WTC11 (cell line): ENCODE data around the gene KIAA1671. TPM values are rescaled to one million over a fixed set of nuclear protein-coding genes. Genes with fewer than 3 reads are reported as not detected.

Source experiments
- ATAC-seq: fragments of 200-7000 bp; cut with Tn5 transposase; 2 replicates; pipeline ENCODE4 v1.10.0; 2021; ENCODE audit warnings: mild to moderate bottlenecking, moderate library complexity
- CTCF ChIA-PET: fragments of 300-600 bp; sonication (Branson Sonifier 250); formaldehyde crosslinking; loops from one replicate; lab custom pipeline; 2021; ENCODE audit warnings: antibody characterized with exemption; lab: Charles Lee
- POLR2A ChIA-PET: fragments of 350-600 bp; sonication (Branson Sonifier 250); formaldehyde crosslinking; loops from one replicate; lab custom pipeline; 2021; ENCODE audit warnings: antibody characterized with exemption; lab: Charles Lee
- DNase-seq: peaks from one replicate; pipeline ENCODE4 v3.0.0; 2021; ENCODE audit warnings: low spot score
- H3K27ac Mint-ChIP-seq: 2 replicates; pipeline ENCODE4 v1.8.0; 2021; ENCODE audit warnings: mixed read lengths
- H3K27me3 Mint-ChIP-seq: 2 replicates; pipeline ENCODE4 v1.8.0; 2021; ENCODE audit warnings: low read depth, mild to moderate bottlenecking, moderate library complexity, mixed read lengths
- H3K36me3 Mint-ChIP-seq: 2 replicates; pipeline ENCODE4 v1.8.0; 2021; ENCODE audit warnings: mixed read lengths
- H3K4me1 Mint-ChIP-seq: 2 replicates; pipeline ENCODE4 v1.8.0; 2022; ENCODE audit warnings: mixed read lengths
- H3K4me3 Mint-ChIP-seq: 2 replicates; pipeline ENCODE4 v1.8.0; 2021; ENCODE audit warnings: mild to moderate bottlenecking, moderate library complexity, mixed read lengths
- H3K9me3 Mint-ChIP-seq: 2 replicates; pipeline ENCODE4 v1.8.0; 2021; ENCODE audit warnings: mixed read lengths
- AR ChIP-seq: fragments of 250-450 bp; sonication (Bioruptor Pico); IDR thresholded peaks from 2 replicates; pipeline ENCODE4 v1.9.0; 2021; ENCODE audit warnings: mild to moderate bottlenecking
- ESRRA ChIP-seq: sonication (generic); formaldehyde crosslinking; IDR thresholded peaks from 2 replicates; pipeline ENCODE4 v1.8.1; 2022; ENCODE audit warnings: mild to moderate bottlenecking, missing genetic modification reagents, borderline replicate concordance
- ETV6 ChIP-seq: sonication (generic); formaldehyde crosslinking; IDR thresholded peaks from 2 replicates; pipeline ENCODE4 v1.8.1; 2022; ENCODE audit warnings: mild to moderate bottlenecking, missing genetic modification reagents
- FOXK1 ChIP-seq: sonication (generic); formaldehyde crosslinking; IDR thresholded peaks from 2 replicates; pipeline ENCODE4 v1.8.0; 2022; ENCODE audit warnings: mild to moderate bottlenecking, moderate library complexity, missing genetic modification reagents
- FOXP4 ChIP-seq: sonication (generic); formaldehyde crosslinking; IDR thresholded peaks from 2 replicates; pipeline ENCODE4 v1.8.0; 2022; ENCODE audit warnings: mild to moderate bottlenecking, missing genetic modification reagents
- IRF2 ChIP-seq: sonication (generic); formaldehyde crosslinking; IDR thresholded peaks from 2 replicates; pipeline ENCODE4 v1.8.0; 2022; ENCODE audit warnings: low read depth, missing genetic modification reagents, borderline replicate concordance
- KAT7 ChIP-seq: sonication (generic); formaldehyde crosslinking; IDR thresholded peaks from 2 replicates; pipeline ENCODE4 v1.8.1; 2023; ENCODE audit warnings: missing genetic modification reagents, mild to moderate bottlenecking, borderline replicate concordance
- MAX ChIP-seq: sonication (generic); formaldehyde crosslinking; IDR thresholded peaks from 2 replicates; pipeline ENCODE4 v1.8.0; 2022; ENCODE audit warnings: mild to moderate bottlenecking, missing genetic modification reagents
- NR1H2 ChIP-seq: sonication (generic); formaldehyde crosslinking; IDR thresholded peaks from 2 replicates; pipeline ENCODE4 v1.9.0; 2021; ENCODE audit warnings: mild to moderate bottlenecking, moderate library complexity, missing genetic modification reagents
- NR2C2 ChIP-seq: sonication (generic); formaldehyde crosslinking; IDR thresholded peaks from 2 replicates; pipeline ENCODE4 v1.8.0; 2022; ENCODE audit warnings: mild to moderate bottlenecking, missing genetic modification reagents
- NR3C1 ChIP-seq: sonication (generic); formaldehyde crosslinking; conservative IDR thresholded peaks from 2 replicates; pipeline ENCODE4 v1.8.1; 2023; ENCODE audit warnings: low read depth, mild to moderate bottlenecking, missing genetic modification reagents
- PRRX2 ChIP-seq: fragments of 250-450 bp; sonication (Bioruptor Pico); IDR thresholded peaks from 2 replicates; pipeline ENCODE4 v1.8.0; 2021; ENCODE audit warnings: mild to moderate bottlenecking
- TEAD4 ChIP-seq: sonication (generic); formaldehyde crosslinking; IDR thresholded peaks from 2 replicates; pipeline ENCODE4 v1.8.0; 2022; ENCODE audit warnings: mild to moderate bottlenecking, missing genetic modification reagents
- USF2 ChIP-seq: sonication (generic); formaldehyde crosslinking; IDR thresholded peaks from 2 replicates; pipeline ENCODE4 v1.8.1; 2023; ENCODE audit warnings: mild to moderate bottlenecking, missing genetic modification reagents, moderate library complexity
- ZNF263 ChIP-seq: sonication (generic); formaldehyde crosslinking; IDR thresholded peaks from 2 replicates; pipeline ENCODE4 v1.8.1; 2022; ENCODE audit warnings: low read depth, mild to moderate bottlenecking, moderate library complexity, missing genetic modification reagents
- ZNF425 ChIP-seq: fragments of 250-450 bp; sonication (Bioruptor Pico); conservative IDR thresholded peaks from 2 replicates; pipeline ENCODE4 v1.9.0; 2021; ENCODE audit warnings: mild to moderate bottlenecking
- ZNF532 ChIP-seq: fragments of 250-450 bp; sonication (Bioruptor Pico); IDR thresholded peaks from 2 replicates; pipeline ENCODE4 v1.9.0; 2021; ENCODE audit warnings: mild to moderate bottlenecking, borderline replicate concordance
- total RNA-seq: library from RNA; stranded (reverse); gene quantifications from 3 replicates; pipeline ENCODE4 v1.2.3, GENCODE V29; 2021

The KIAA1671 gene
- total RNA-seq, 1 experiment from 2014 or later, result 26.0 TPM

- no peaks in the 10 kb centered on the region for H3K9me3 Mint-ChIP-seq
- H3K27me3 Mint-ChIP-seq, result no peaks in the 10 kb centered on the region
- no peak for TF ChIP-seq MAX (CRISPR knock-in tag)
- no peak for TF ChIP-seq TEAD4 (CRISPR knock-in tag)
- no peak for TF ChIP-seq ZNF425 (CRISPR knock-in tag)
- TF ChIP-seq NR2C2 (CRISPR knock-in tag), result no peak
- TF ChIP-seq PRRX2 (CRISPR knock-in tag), result no peak
- TF ChIP-seq FOXP4 (CRISPR knock-in tag), result no peak
- TF ChIP-seq ESRRA (CRISPR knock-in tag), result no peak
- no peak for TF ChIP-seq NR3C1
- no peak for TF ChIP-seq ZNF532 (CRISPR knock-in tag)
- no peak for TF ChIP-seq KAT7 (CRISPR knock-in tag)
- TF ChIP-seq USF2 (CRISPR knock-in tag), result no peak
- no peak for TF ChIP-seq FOXK1 (CRISPR knock-in tag)
- TF ChIP-seq AR (CRISPR knock-in tag), result no peak
- TF ChIP-seq NR1H2 (CRISPR knock-in tag), result no peak
- no peak for TF ChIP-seq ETV6 (CRISPR knock-in tag)
- no peak for TF ChIP-seq IRF2 (CRISPR knock-in tag)
- TF ChIP-seq ZNF263 (CRISPR knock-in tag), result no peak
- no peak for DNase-seq
- H3K36me3 Mint-ChIP-seq, result no peaks in the 10 kb centered on the region
- 0 out of 2 replicates have a peak, but pooled peaks cover 3% of the 10 kb centered on the region for H3K4me1 Mint-ChIP-seq
- H3K4me3 Mint-ChIP-seq, result no peak overlapping the region
- ATAC-seq, result no peak
- ChIA-PET POLR2A (no interaction called here), CTCF (interaction anchor here (1.0 to 2.3 kb wide), 3 partner anchors 14 to 109 kb away, joined by 3 to 11 read pairs (median 6); no protein-coding TSS in a partner anchor)
- no peak overlapping the region for H3K27ac Mint-ChIP-seq
Measured at GRCh38 chr22:25165785-25166184, 213.3 kb downstream of the KIAA1671 start.
